ENCODE data around the gene KIRREL3. TPM values are rescaled to one million over a fixed set of nuclear protein-coding genes. Genes with fewer than 3 reads are reported as not detected.

Gene KIRREL3
- total and polyA plus RNA-seq, 2 of the 8 experiments (the other 6 are each of a cell fraction or from before 2014, with no cell fraction given), result 0.29 to 0.32 TPM

DNA sequence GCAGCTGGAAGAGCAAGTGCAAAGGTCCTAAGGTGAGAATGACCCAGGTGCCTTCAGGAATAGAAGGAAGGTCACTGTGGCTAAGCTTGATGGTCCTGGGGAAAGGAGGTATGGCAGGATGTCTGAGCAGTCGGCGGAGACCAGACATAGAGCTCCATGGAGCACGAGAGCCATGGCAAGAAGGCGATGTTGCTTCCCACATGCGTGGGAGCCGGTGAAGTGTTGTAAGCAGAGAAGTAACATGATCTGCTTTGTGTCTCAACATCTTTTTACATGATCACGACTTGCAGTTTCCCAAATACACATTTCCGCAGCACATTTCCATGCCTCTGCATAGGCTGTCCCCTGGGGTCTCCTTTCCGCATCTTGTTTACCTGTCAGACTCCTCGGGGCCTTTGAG is 231.9 kb downstream of the KIRREL3 start (continued):
- TF ChIP-seq TCF12 (IDR thresholded peaks at IDR 0.05; ENCODE audit: low read depth, low read length) (no peak), KDM5A (IDR thresholded peaks at IDR 0.05; ENCODE audit: low read length) (no peak), POLR2A (IDR thresholded peaks at IDR 0.05; ENCODE audit: control extremely low read depth in 1 of 2, low read depth in 2 of 2, low read length in 2 of 2) (no peak), SRF (IDR thresholded peaks at IDR 0.05; ENCODE audit: low read depth, low read length) (no peak), YY1 (IDR thresholded peaks at IDR 0.05; ENCODE audit: low read depth, low read length) (no peak)

Measured in H1 (cell line).